CD14-positive monocyte (primary cell): Measurements from ENCODE around the gene LAG3. TPM values are rescaled to one million over a fixed set of nuclear protein-coding genes. Genes with fewer than 3 reads are reported as not detected.
A peak's percentile ranks its signal among the peaks of the same experiment; 100 is the strongest.

ENCODE experiments used
- DNase-seq, 3 donors: peaks; one replicate each; pipeline ENCODE4 v3.0.0-alpha.2; 2011 to 2022
- H2AFZ ChIP-seq: 2 replicates; pipeline ENCODE4 v1.6.0; 2012; ENCODE audit warnings: mild to moderate bottlenecking, low read depth, low read length, inconsistent platforms; ENCODE audit not compliant: insufficient read depth, poor library complexity, severe bottlenecking
- H3K27ac ChIP-seq, 2 donors: 1 replicate in 1 of 2; 2 replicates in 1 of 2; pipeline ENCODE4 v1.5.1; 2012 to 2013; ENCODE audit warnings: low read length in 2 of 2, control low read depth in 1 of 2, inconsistent platforms in 1 of 2, low read depth in 1 of 2, mild to moderate bottlenecking in 1 of 2
- H3K27me3 ChIP-seq, 2 donors: one replicate each; pipeline versions ENCODE4 v1.6.0 to v1.6.1; 2011 to 2013; ENCODE audit warnings: low read length in 2 of 2; ENCODE audit not compliant: control insufficient read depth in 2 of 2, insufficient read depth in 2 of 2
- H3K36me3 ChIP-seq, 2 donors: replicated peaks in 1 of 2; 1 replicate in 1 of 2; 2 replicates in 1 of 2; pipeline versions ENCODE4 v1.5.1 to v1.6.1; 2012 to 2013; ENCODE audit warnings: low read length in 2 of 2, control low read depth in 1 of 2, inconsistent platforms in 1 of 2, mild to moderate bottlenecking in 1 of 2; ENCODE audit not compliant: insufficient read depth in 2 of 2, control insufficient read depth in 1 of 2
- H3K4me1 ChIP-seq, 2 donors: 1 replicate in 1 of 2; 2 replicates in 1 of 2; pipeline versions ENCODE4 v1.5.1 to v1.6.1; 2012 to 2013; ENCODE audit warnings: low read length in 2 of 2, control low read depth in 1 of 2, inconsistent platforms in 1 of 2, mild to moderate bottlenecking in 1 of 2, moderate library complexity in 1 of 2; ENCODE audit not compliant: insufficient read depth in 2 of 2, control insufficient read depth in 1 of 2
- H3K4me2 ChIP-seq: replicated peaks from 2 replicates; pipeline ENCODE3; 2012; ENCODE audit warnings: low read length, moderate library complexity, mild to moderate bottlenecking; ENCODE audit not compliant: poor library complexity, severe bottlenecking; ENCODE audit errors: extremely low read depth
- H3K4me3 ChIP-seq, 3 experiments: fragments of 200-600 bp in 1 of 3; sonication (generic) in 1 of 3; replicated peaks in 1 of 3; 1 replicate in 2 of 3; 2 replicates in 1 of 3; pipeline ENCODE4 v1.5.1; 2011 to 2013; ENCODE audit warnings: low read length in 3 of 3, mild to moderate bottlenecking in 3 of 3, control low read depth in 2 of 3, low read depth in 2 of 3, inconsistent platforms in 1 of 3, moderate library complexity in 1 of 3
- H3K79me2 ChIP-seq: 2 replicates; pipeline ENCODE4 v1.6.0; 2012; ENCODE audit warnings: mild to moderate bottlenecking, control low read depth, inconsistent platforms, low read length, moderate library complexity; ENCODE audit not compliant: insufficient read depth
- H3K9ac ChIP-seq: 2 replicates; pipeline ENCODE4 v1.6.0; 2017; ENCODE audit warnings: low read length, mild to moderate bottlenecking; ENCODE audit not compliant: insufficient read depth, poor library complexity, severe bottlenecking
- H3K9me3 ChIP-seq, 2 donors: replicated peaks in 1 of 2; 1 replicate in 1 of 2; 2 replicates in 1 of 2; pipeline versions ENCODE4 v1.5.1 to v1.6.1; 2012 to 2013; ENCODE audit warnings: low read length in 2 of 2, control low read depth in 1 of 2; ENCODE audit not compliant: control insufficient read depth in 1 of 2, insufficient read depth in 1 of 2
- H4K20me1 ChIP-seq: 2 replicates; pipeline ENCODE4 v1.6.0; 2012; ENCODE audit warnings: mild to moderate bottlenecking, low read length, control low read depth, moderate library complexity; ENCODE audit not compliant: insufficient read depth
- H3K27ac Mint-ChIP-seq, 7 donors: one replicate each; pipeline ENCODE4 v1.8.0; 2020; ENCODE audit warnings: mild to moderate bottlenecking in 7 of 7, mixed read lengths in 7 of 7, moderate library complexity in 6 of 7, inconsistent platforms in 2 of 7
- H3K27me3 Mint-ChIP-seq, 3 donors: one replicate each; pipeline ENCODE4 v1.8.0; 2021 to 2022; ENCODE audit warnings: low read depth in 3 of 3, mild to moderate bottlenecking in 3 of 3, mixed read lengths in 3 of 3, moderate library complexity in 3 of 3, inconsistent platforms in 1 of 3
- H3K36me3 Mint-ChIP-seq, 2 donors: one replicate each; pipeline ENCODE4 v1.8.0; 2020; ENCODE audit warnings: mixed read lengths in 2 of 2, inconsistent platforms in 1 of 2, mild to moderate bottlenecking in 1 of 2
- H3K4me1 Mint-ChIP-seq: one replicate; pipeline ENCODE4 v1.8.0; 2020; ENCODE audit warnings: mild to moderate bottlenecking, mixed read lengths
- H3K4me3 Mint-ChIP-seq, 2 donors: one replicate each; pipeline ENCODE4 v1.8.0; 2020; ENCODE audit warnings: mild to moderate bottlenecking in 2 of 2, mixed read lengths in 2 of 2, moderate library complexity in 1 of 2
- H3K9me3 Mint-ChIP-seq, 7 donors: one replicate each; pipeline ENCODE4 v1.8.0; 2020 to 2022; ENCODE audit warnings: mixed read lengths in 7 of 7, mild to moderate bottlenecking in 6 of 7, moderate library complexity in 6 of 7, inconsistent platforms in 2 of 7
- CTCF ChIP-seq: fragments of 200-600 bp; IDR thresholded peaks from one replicate; pipeline ENCODE4 v1.8.0; 2022; ENCODE audit warnings: antibody characterized with exemption, mild to moderate bottlenecking
- WGBS: methylation state at CpG from one replicate; pipeline ENCODE4 v1.1.5; 2013; ENCODE audit warnings: missing lambda C conversion rate; ENCODE audit not compliant: insufficient coverage; 5-methylcytosine and 5-hydroxymethylcytosine counted together
- intact Hi-C, 2 donors: fragments of 100-400 bp; cut with micrococcal nuclease; formaldehyde crosslinking; loops; one replicate each; pipeline versions ENCODE4 v1.15.0 to v1.15.1; 2023
- polyA plus RNA-seq, 3 donors: library from polyadenylated mRNA; depleted of rRNA in 1 of 3; unstranded in 2 of 3; stranded (reverse) in 1 of 3; fragments of 300-500 nt in 2 of 3; fragments of >200 nt in 1 of 3; fragmentation: Illumina TruSeq in 2 of 3; gene quantifications; 1 replicate in 2 of 3; 2 replicates in 1 of 3; pipeline ENCODE4 v1.2.3, GENCODE V29; 2012 to 2021

LAG3 gene
- polyA plus RNA-seq, 3 donors = 0.04 TPM; not detected in 2

- peaks cover 24 to 33% of the 10 kb centered on the region in 2 donors for H3K4me1 ChIP-seq
- Mint-ChIP-seq H3K27ac (no peak overlapping the region), H3K4me3 (no peak overlapping the region), H3K9me3 (peaks cover 0 to 2% (median 0%) of the 10 kb centered on the region in 7 donors), H3K27me3 (peaks cover 0 to 2% (median 1%) of the 10 kb centered on the region in 3 donors), H3K36me3 (peaks cover 60 to 66% of the 10 kb centered on the region in 2 donors), H3K4me1 (peaks cover 32% of the 10 kb centered on the region)
- H3K27me3 ChIP-seq = no peaks in the 10 kb centered on the region
- no peak overlapping the region for H3K4me2 ChIP-seq
- no peak overlapping the region for H2AFZ ChIP-seq
- TF ChIP-seq CTCF = no peak
- no peaks in the 10 kb centered on the region for H3K9me3 ChIP-seq
- H3K9ac ChIP-seq = no peak overlapping the region
- intact Hi-C loops = no loop called here
- no peak overlapping the region for H3K4me3 ChIP-seq
- H4K20me1 ChIP-seq = peaks cover 67% of the 10 kb centered on the region
- DNase-seq = no peak
- 92% methylated on average over 3 of the region's 3 CpGs for WGBS
- no peaks in the 10 kb centered on the region for H3K79me2 ChIP-seq
- no peak overlapping the region for H3K27ac ChIP-seq
- H3K36me3 ChIP-seq = peaks cover 60 to 66% of the 10 kb centered on the region in 2 donors
Observed at GRCh38 chr12:6816598-6816997, 44.3 kb downstream of the LAG3 start.

GRCh38 chr12:6817098-6817497 is 44.8 kb downstream of the LAG3 start:
- 98% methylated on average over 7 of the region's 8 CpGs for WGBS
- Histone ChIP-seq H3K9me3 (no peaks in the 10 kb centered on the region), H4K20me1 (peaks cover 62% of the 10 kb centered on the region), H3K9ac (no peak overlapping the region), H3K27ac (no peak overlapping the region), H3K79me2 (peaks cover 2% of the 10 kb centered on the region), H3K36me3 (peaks cover 60 to 66% of the 10 kb centered on the region in 2 donors), H2AFZ (no peak overlapping the region), H3K4me3 (no peak overlapping the region), H3K4me1 (peaks cover 25 to 34% of the 10 kb centered on the region in 2 donors), H3K4me2 (no peak overlapping the region), H3K27me3 (peaks cover 0 to 2% of the 10 kb centered on the region in 2 donors)
- H3K27ac Mint-ChIP-seq = no peak overlapping the region
- TF ChIP-seq CTCF = no peak
- intact Hi-C loops = no loop called here
- peak in 1 of 3 donors; percentile 1 for DNase-seq
- H3K27me3 Mint-ChIP-seq = peaks cover 0 to 2% (median 1%) of the 10 kb centered on the region in 3 donors
- H3K9me3 Mint-ChIP-seq = peaks cover 0 to 2% (median 0%) of the 10 kb centered on the region in 7 donors
- no peak overlapping the region for H3K4me3 Mint-ChIP-seq
- H3K36me3 Mint-ChIP-seq = peaks cover 60 to 66% of the 10 kb centered on the region in 2 donors
- H3K4me1 Mint-ChIP-seq = peaks cover 33% of the 10 kb centered on the region
